GM19043 (cell line): ENCODE measurements around the gene SLC5A6.
A peak's percentile ranks its signal among the peaks of the same experiment; 100 is the strongest.

Experiments used
- ATAC-seq: cut with Tn5 transposase; IDR thresholded peaks from one replicate; pipeline ENCODE4 v1.9.1; 2021; ENCODE audit warnings: low read depth; ENCODE audit not compliant: unreplicated experiment

Gene SLC5A6

GRCh38 chr2:27211943-27212625 is at the start of gene SLC5A6, which contains the start of gene ATRAID:
Gene SLC5A6, minus strand, starts transcription at chr2:27212268. Its CDS starts 4,618 bp downstream, at chr2:27207650.
Gene ATRAID, plus strand, starts transcription at chr2:27212041. Its CDS starts 328 bp downstream, at chr2:27212369.
- ATAC-seq = peak; percentile 74

- no peak for ATAC-seq
Measured at GRCh38 chr2:27261241-27261925, 49.3 kb upstream of the SLC5A6 start.

GRCh38 chr2:27258051-27258450 is 46.0 kb upstream of the SLC5A6 start:
- no peak for ATAC-seq

- ATAC-seq = no peak
Measured at GRCh38 chr2:27256855-27257454, 44.9 kb upstream of the SLC5A6 start.

- no peak for ATAC-seq
Measured at GRCh38 chr2:27255660-27256059, 43.6 kb upstream of the SLC5A6 start.

GRCh38 chr2:27255187-27255586 is 43.1 kb upstream of the SLC5A6 start:
- no peak for ATAC-seq

GRCh38 chr2:27251766-27252165 is 39.7 kb upstream of the SLC5A6 start:
- no peak for ATAC-seq

- no peak for ATAC-seq
Measured at GRCh38 chr2:27250652-27251379, 38.7 kb upstream of the SLC5A6 start.

- ATAC-seq = no peak
Measured at GRCh38 chr2:27249891-27250651, 38.0 kb upstream of the SLC5A6 start.

GRCh38 chr2:27249159-27249890 is 37.3 kb upstream of the SLC5A6 start:
- no peak for ATAC-seq

GRCh38 chr2:27247893-27248292 is 35.8 kb upstream of the SLC5A6 start:
- ATAC-seq = no peak

- no peak for ATAC-seq
Measured at GRCh38 chr2:27245626-27246025, 33.6 kb upstream of the SLC5A6 start.

GRCh38 chr2:27245116-27245515 is 33.0 kb upstream of the SLC5A6 start:
- ATAC-seq = no peak

GRCh38 chr2:27243391-27244130 is 31.5 kb upstream of the SLC5A6 start:
- no peak for ATAC-seq

GRCh38 chr2:27242614-27242951 is 30.5 kb upstream of the SLC5A6 start:
- no peak for ATAC-seq

- no peak for ATAC-seq
Measured at GRCh38 chr2:27241761-27242613, 29.9 kb upstream of the SLC5A6 start.

- ATAC-seq = no peak
Measured at GRCh38 chr2:27240406-27240805, 28.3 kb upstream of the SLC5A6 start.

- ATAC-seq = no peak
Measured at GRCh38 chr2:27238976-27239375, 26.9 kb upstream of the SLC5A6 start.
